ENCODE data around the gene SEPTIN10.

The SEPTIN10 gene

GRCh38 chr2:109624339-109624738 is 10.6 kb upstream of the SEPTIN10 start:
- H3K79me2 ChIP-seq (ENCODE audit: insufficient read depth, low read length): no peaks in the 10 kb centered on the region

GRCh38 chr2:109623923-109624322 is 10.2 kb upstream of the SEPTIN10 start:
- Histone ChIP-seq H3K27me3 (ENCODE audit: insufficient read depth, low read length, poor library complexity, severe bottlenecking) (no peaks in the 10 kb centered on the region), H3K4me1 (ENCODE audit: insufficient read depth, low read length, poor library complexity, severe bottlenecking) (peaks cover 3% of the 10 kb centered on the region), H2AFZ (ENCODE audit: low read length) (no peak overlapping the region), H3K9ac (ENCODE audit: low read depth, low read length, poor library complexity, severe bottlenecking) (no peak overlapping the region), H3K4me3 (ENCODE audit: low read length, poor library complexity, severe bottlenecking) (no peak overlapping the region), H3K9me3 (ENCODE audit: insufficient read depth, low read depth, low read length) (no peaks in the 10 kb centered on the region), H3K4me2 (ENCODE audit: low read depth, low read length, poor library complexity, severe bottlenecking) (no peak overlapping the region), H3K9me2 (replicated peaks; ENCODE audit: low read depth, low read length) (no peaks in the 10 kb centered on the region), H3F3A (ENCODE audit: low read depth) (no peaks in the 10 kb centered on the region), H3K36me3 (ENCODE audit: insufficient read depth, low read length) (no peaks in the 10 kb centered on the region), H3K79me2 (ENCODE audit: insufficient read depth, low read length) (no peaks in the 10 kb centered on the region), H4K20me1 (ENCODE audit: insufficient read depth, low read length, poor library complexity, severe bottlenecking) (no peaks in the 10 kb centered on the region)
- TF ChIP-seq, protein P1, sequence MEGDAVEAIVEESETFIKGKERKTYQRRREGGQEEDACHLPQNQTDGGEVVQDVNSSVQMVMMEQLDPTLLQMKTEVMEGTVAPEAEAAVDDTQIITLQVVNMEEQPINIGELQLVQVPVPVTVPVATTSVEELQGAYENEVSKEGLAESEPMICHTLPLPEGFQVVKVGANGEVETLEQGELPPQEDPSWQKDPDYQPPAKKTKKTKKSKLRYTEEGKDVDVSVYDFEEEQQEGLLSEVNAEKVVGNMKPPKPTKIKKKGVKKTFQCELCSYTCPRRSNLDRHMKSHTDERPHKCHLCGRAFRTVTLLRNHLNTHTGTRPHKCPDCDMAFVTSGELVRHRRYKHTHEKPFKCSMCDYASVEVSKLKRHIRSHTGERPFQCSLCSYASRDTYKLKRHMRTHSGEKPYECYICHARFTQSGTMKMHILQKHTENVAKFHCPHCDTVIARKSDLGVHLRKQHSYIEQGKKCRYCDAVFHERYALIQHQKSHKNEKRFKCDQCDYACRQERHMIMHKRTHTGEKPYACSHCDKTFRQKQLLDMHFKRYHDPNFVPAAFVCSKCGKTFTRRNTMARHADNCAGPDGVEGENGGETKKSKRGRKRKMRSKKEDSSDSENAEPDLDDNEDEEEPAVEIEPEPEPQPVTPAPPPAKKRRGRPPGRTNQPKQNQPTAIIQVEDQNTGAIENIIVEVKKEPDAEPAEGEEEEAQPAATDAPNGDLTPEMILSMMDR (conservative IDR thresholded peaks at IDR 0.05; ENCODE audit: low read length): no peak
- no peak for TF ChIP-seq EZH2phosphoT487 (IDR thresholded peaks at IDR 0.05; ENCODE audit: borderline replicate concordance)

More at GRCh38 chr2:109624339-109624738, 10.6 kb upstream of the SEPTIN10 start:
- no peak for TF ChIP-seq EZH2phosphoT487 (IDR thresholded peaks at IDR 0.05; ENCODE audit: borderline replicate concordance)
- TF ChIP-seq, protein P1 (conservative IDR thresholded peaks at IDR 0.05; ENCODE audit: low read length): no peak
- no peaks in the 10 kb centered on the region for H3K36me3 ChIP-seq (ENCODE audit: insufficient read depth, low read length)
- no peak overlapping the region for H2AFZ ChIP-seq (ENCODE audit: low read length)
- no peak overlapping the region for H3K4me2 ChIP-seq (ENCODE audit: low read depth, low read length, poor library complexity, severe bottlenecking)
- H3K9me2 ChIP-seq (replicated peaks; ENCODE audit: low read depth, low read length): no peaks in the 10 kb centered on the region
- no peaks in the 10 kb centered on the region for H3F3A ChIP-seq (ENCODE audit: low read depth)
- H3K9me3 ChIP-seq (ENCODE audit: insufficient read depth, low read depth, low read length): no peaks in the 10 kb centered on the region
- H3K9ac ChIP-seq (ENCODE audit: low read depth, low read length, poor library complexity, severe bottlenecking): no peak overlapping the region
- H3K4me3 ChIP-seq (ENCODE audit: low read length, poor library complexity, severe bottlenecking): no peak overlapping the region
- H4K20me1 ChIP-seq (ENCODE audit: insufficient read depth, low read length, poor library complexity, severe bottlenecking): no peaks in the 10 kb centered on the region
- H3K27me3 ChIP-seq (ENCODE audit: insufficient read depth, low read length, poor library complexity, severe bottlenecking): no peaks in the 10 kb centered on the region
- H3K4me1 ChIP-seq (ENCODE audit: insufficient read depth, low read length, poor library complexity, severe bottlenecking): no peaks in the 10 kb centered on the region

- H3K9ac ChIP-seq (ENCODE audit: low read depth, low read length, poor library complexity, severe bottlenecking): no peak overlapping the region
- H3K9me3 ChIP-seq (ENCODE audit: insufficient read depth, low read depth, low read length): no peaks in the 10 kb centered on the region
- peaks cover 6% of the 10 kb centered on the region for H3K4me1 ChIP-seq (ENCODE audit: insufficient read depth, low read length, poor library complexity, severe bottlenecking)
- no peaks in the 10 kb centered on the region for H3K27me3 ChIP-seq (ENCODE audit: insufficient read depth, low read length, poor library complexity, severe bottlenecking)
- TF ChIP-seq, protein P1 (conservative IDR thresholded peaks at IDR 0.05; ENCODE audit: low read length): no peak
- TF ChIP-seq EZH2phosphoT487 (IDR thresholded peaks at IDR 0.05; ENCODE audit: borderline replicate concordance): no peak
- H3F3A ChIP-seq (ENCODE audit: low read depth): no peaks in the 10 kb centered on the region
- H3K4me3 ChIP-seq (ENCODE audit: low read length, poor library complexity, severe bottlenecking): no peak overlapping the region
- no peaks in the 10 kb centered on the region for H3K36me3 ChIP-seq (ENCODE audit: insufficient read depth, low read length)
- no peaks in the 10 kb centered on the region for H3K79me2 ChIP-seq (ENCODE audit: insufficient read depth, low read length)
- no peak overlapping the region for H3K4me2 ChIP-seq (ENCODE audit: low read depth, low read length, poor library complexity, severe bottlenecking)
- no peak overlapping the region for H2AFZ ChIP-seq (ENCODE audit: low read length)
- no peaks in the 10 kb centered on the region for H3K9me2 ChIP-seq (replicated peaks; ENCODE audit: low read depth, low read length)
- H4K20me1 ChIP-seq (ENCODE audit: insufficient read depth, low read length, poor library complexity, severe bottlenecking): no peaks in the 10 kb centered on the region
Observed at GRCh38 chr2:109623297-109623696, 9.5 kb upstream of the SEPTIN10 start.

Data from Loucy (cell line).